ENCODE measurements around the gene MYH10. TPM values are rescaled to one million over a fixed set of nuclear protein-coding genes. Genes with fewer than 3 reads are reported as not detected.
A peak's percentile ranks its signal among the peaks of the same experiment; 100 is the strongest.

Gene MYH10
- total RNA-seq, 2 donors from 2014 or later: 48.6 to 56.6 TPM

DNA sequence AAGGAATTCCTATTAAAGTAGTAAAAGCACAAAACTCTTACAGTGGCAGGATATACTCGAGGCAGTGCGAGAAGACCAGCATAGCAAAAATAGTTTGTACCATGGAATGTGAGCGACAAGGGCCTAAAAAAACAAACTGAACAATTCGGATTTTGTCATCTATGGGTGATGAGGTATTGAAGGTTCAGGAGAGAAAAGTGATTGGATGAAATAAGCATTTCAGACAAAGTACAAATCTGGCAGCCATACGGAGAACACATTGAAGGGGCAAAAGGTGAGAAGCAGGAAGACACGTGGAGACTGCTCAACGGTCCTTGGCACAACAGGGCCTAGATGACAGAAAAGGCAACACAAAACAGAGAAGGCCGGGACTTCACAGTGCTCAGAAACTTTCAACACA is 22.5 kb downstream of the MYH10 start:
- no peaks in the 10 kb centered on the region for H3K4me1 ChIP-seq (replicated peaks)
- H3K9me3 ChIP-seq: no peaks in the 10 kb centered on the region
- whole genome bisulfite sequencing: 63% methylated on average over 8 of the region's 8 CpGs
- no peak for TF ChIP-seq POLR2A (IDR thresholded peaks at IDR 0.05)
- TF ChIP-seq POLR2AphosphoS5 (IDR thresholded peaks at IDR 0.05): no peak
- TF ChIP-seq, protein P1, sequence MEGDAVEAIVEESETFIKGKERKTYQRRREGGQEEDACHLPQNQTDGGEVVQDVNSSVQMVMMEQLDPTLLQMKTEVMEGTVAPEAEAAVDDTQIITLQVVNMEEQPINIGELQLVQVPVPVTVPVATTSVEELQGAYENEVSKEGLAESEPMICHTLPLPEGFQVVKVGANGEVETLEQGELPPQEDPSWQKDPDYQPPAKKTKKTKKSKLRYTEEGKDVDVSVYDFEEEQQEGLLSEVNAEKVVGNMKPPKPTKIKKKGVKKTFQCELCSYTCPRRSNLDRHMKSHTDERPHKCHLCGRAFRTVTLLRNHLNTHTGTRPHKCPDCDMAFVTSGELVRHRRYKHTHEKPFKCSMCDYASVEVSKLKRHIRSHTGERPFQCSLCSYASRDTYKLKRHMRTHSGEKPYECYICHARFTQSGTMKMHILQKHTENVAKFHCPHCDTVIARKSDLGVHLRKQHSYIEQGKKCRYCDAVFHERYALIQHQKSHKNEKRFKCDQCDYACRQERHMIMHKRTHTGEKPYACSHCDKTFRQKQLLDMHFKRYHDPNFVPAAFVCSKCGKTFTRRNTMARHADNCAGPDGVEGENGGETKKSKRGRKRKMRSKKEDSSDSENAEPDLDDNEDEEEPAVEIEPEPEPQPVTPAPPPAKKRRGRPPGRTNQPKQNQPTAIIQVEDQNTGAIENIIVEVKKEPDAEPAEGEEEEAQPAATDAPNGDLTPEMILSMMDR (IDR thresholded peaks at IDR 0.05): no peak
- DNase-seq (ENCODE audit: low spot score): no peak
- no peak overlapping the region for H3K4me3 ChIP-seq
- H3K36me3 ChIP-seq: no peaks in the 10 kb centered on the region
- no peaks in the 10 kb centered on the region for H3K27me3 ChIP-seq (replicated peaks; ENCODE audit: insufficient read depth)
- intact Hi-C loops (cut with DNase I): no loop called here
- no peak overlapping the region for H3K27ac ChIP-seq

DNA sequence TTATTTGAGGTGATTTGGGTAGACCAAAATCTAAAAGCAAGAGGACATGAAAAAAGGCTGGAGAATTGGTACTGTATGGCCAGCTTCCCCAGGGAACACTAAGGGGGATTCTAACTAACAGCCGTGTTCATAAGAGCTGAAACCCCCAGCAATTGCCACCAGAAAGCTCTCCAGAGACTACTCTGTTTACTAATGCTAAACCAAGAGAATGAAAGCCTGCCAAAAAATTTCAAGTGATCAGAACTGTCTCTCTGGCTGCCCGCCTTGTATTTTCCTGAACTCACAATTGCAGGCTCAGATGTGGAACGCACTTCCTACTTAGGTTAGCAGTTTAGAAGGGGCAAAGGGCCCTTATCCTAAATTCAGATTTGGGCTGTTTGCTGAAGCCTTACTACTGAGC is 24.1 kb downstream of the MYH10 start:
- 27% methylated on average over 3 of the region's 3 CpGs for WGBS
- intact Hi-C loops (cut with DNase I): no loop called here
- H3K27ac ChIP-seq: no peak overlapping the region
- no peak for DNase-seq (ENCODE audit: low spot score)
- H3K27me3 ChIP-seq (replicated peaks; ENCODE audit: insufficient read depth): no peaks in the 10 kb centered on the region
- no peaks in the 10 kb centered on the region for H3K4me1 ChIP-seq (replicated peaks)
- H3K9me3 ChIP-seq: no peaks in the 10 kb centered on the region
- H3K36me3 ChIP-seq: no peaks in the 10 kb centered on the region
- no peak for TF ChIP-seq POLR2A (IDR thresholded peaks at IDR 0.05)
- peak; percentile 9 for TF ChIP-seq POLR2AphosphoS5 (IDR thresholded peaks at IDR 0.05)
- H3K4me3 ChIP-seq: no peak overlapping the region

DNA sequence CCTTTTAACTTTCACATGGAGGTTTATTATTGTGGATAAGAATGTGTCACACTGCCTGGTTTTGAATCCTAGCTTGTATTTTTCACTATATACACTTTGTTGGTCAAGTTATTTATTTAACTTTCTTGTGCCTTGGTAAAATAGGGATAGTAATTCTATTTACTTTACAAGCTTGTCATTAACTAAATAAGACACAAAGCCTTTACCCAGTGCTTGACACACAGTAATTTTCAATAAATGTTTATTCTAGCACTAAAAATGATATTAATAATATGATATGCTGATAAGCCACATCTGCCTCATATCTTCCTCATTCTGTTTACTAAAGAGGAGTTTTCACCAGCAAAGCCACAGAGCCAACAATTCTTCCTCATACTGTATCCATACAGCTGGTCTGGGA is 27.8 kb downstream of the MYH10 start:
- Histone ChIP-seq H3K9me3 (no peaks in the 10 kb centered on the region), H3K36me3 (no peaks in the 10 kb centered on the region), H3K27me3 (replicated peaks; ENCODE audit: insufficient read depth) (no peaks in the 10 kb centered on the region), H3K27ac (no peak overlapping the region), H3K4me1 (replicated peaks) (no peaks in the 10 kb centered on the region), H3K4me3 (no peak overlapping the region)
- intact Hi-C loops (cut with DNase I): no loop called here
- TF ChIP-seq POLR2A (IDR thresholded peaks at IDR 0.05) (no peak), POLR2AphosphoS5 (IDR thresholded peaks at IDR 0.05) (no peak)
- TF ChIP-seq, protein P1 (IDR thresholded peaks at IDR 0.05): no peak
- DNase-seq (ENCODE audit: low spot score): no peak

DNA sequence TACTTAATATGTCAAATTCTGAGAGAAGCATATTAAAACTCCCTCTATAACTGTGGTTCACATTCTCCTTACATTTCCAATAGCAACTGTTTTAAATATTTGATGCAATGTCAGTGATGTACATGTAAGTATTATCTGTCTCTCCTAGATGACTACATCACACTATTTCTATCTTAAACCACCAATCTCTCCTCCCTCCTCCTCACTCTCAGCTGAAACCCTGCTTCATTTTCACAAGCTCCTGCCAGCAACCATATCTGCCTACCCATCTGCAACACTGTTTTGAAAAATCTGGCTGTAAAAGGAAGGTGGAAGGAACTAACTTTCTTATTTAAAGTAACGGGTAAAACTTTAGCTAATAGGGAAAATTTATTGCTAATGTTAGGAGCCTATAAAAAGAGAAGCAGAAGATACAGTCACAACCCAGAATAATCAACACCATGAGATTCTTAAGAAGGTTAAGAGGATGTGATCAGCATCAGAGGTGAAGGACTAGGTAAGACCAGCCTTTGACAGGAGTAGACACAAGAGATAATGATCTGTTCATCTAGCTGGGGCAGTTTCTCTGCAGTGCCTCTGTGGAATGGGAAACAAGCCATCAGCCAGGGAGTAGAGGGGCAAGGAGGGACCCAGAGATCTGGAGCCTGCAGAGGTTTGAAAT is 31.0 kb downstream of the MYH10 start:
- Histone ChIP-seq H3K9me3 (no peaks in the 10 kb centered on the region), H3K4me1 (replicated peaks) (no peaks in the 10 kb centered on the region), H3K27me3 (replicated peaks; ENCODE audit: insufficient read depth) (no peaks in the 10 kb centered on the region), H3K27ac (no peak overlapping the region), H3K4me3 (no peak overlapping the region), H3K36me3 (no peaks in the 10 kb centered on the region)
- intact Hi-C loops (cut with DNase I): no loop called here
- no peak for DNase-seq (ENCODE audit: low spot score)
- TF ChIP-seq, protein P1 (IDR thresholded peaks at IDR 0.05): no peak
- TF ChIP-seq POLR2A (IDR thresholded peaks at IDR 0.05) (no peak), POLR2AphosphoS5 (IDR thresholded peaks at IDR 0.05) (no peak)
- WGBS: 72% methylated on average over 1 of the region's 1 CpG

DNA sequence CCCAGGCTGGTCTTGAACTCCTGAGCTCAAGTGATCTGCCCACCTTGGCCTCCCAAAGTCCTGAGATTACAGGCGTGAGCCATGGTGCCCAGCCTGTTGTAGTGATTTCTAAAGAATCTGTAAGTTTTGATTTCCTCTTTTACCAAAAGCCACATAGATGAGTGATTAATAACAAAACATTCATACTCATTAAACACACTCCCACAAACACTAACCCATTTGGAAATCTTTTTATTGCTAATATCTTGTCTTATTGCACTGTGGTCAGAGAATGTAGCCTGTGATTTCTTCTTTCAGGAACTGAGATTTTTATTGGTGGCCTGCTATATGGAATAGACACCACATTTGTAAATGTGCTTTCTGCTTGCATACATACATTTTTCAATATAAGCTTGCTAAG is 31.6 kb downstream of the MYH10 start:
- TF ChIP-seq POLR2A (IDR thresholded peaks at IDR 0.05) (no peak), POLR2AphosphoS5 (IDR thresholded peaks at IDR 0.05) (no peak)
- TF ChIP-seq, protein P1 (IDR thresholded peaks at IDR 0.05): no peak

More for the DNA sequence above, 31.6 kb downstream of the MYH10 start:
- H3K36me3 ChIP-seq: no peaks in the 10 kb centered on the region
- intact Hi-C loops (cut with DNase I): no loop called here
- DNase-seq (ENCODE audit: low spot score): no peak
- H3K9me3 ChIP-seq: no peaks in the 10 kb centered on the region
- 95% methylated on average over 1 of the region's 1 CpG for WGBS
- no peaks in the 10 kb centered on the region for H3K27me3 ChIP-seq (replicated peaks; ENCODE audit: insufficient read depth)
- no peak overlapping the region for H3K4me3 ChIP-seq
- H3K27ac ChIP-seq: no peak overlapping the region
- no peaks in the 10 kb centered on the region for H3K4me1 ChIP-seq (replicated peaks)
